ENCODE results near the gene UBLCP1. TPM values are rescaled to one million over a fixed set of nuclear protein-coding genes. Genes with fewer than 3 reads are reported as not detected.

Gene UBLCP1
- total and polyA plus RNA-seq, 2 of the 13 experiments (the other 11 are each of a cell fraction or from before 2014, with no cell fraction given) = 6.5 to 12.6 TPM

- no peak for TF ChIP-seq ZNF3 (CRISPR knock-in tag; IDR thresholded peaks at IDR 0.05)
- TF ChIP-seq ZNF501 (CRISPR knock-in tag; IDR thresholded peaks at IDR 0.05) = peak; percentile 97
- TF ChIP-seq SMAD9 (CRISPR knock-in tag; IDR thresholded peaks at IDR 0.05) = peak; percentile 70; the same call in 1 of the 2 replicates
- no peak for TF ChIP-seq CAMTA2 (CRISPR knock-in tag; IDR thresholded peaks at IDR 0.05; ENCODE audit: borderline replicate concordance)
- no peak for TF ChIP-seq E2F1 (CRISPR knock-in tag; IDR thresholded peaks at IDR 0.05)
- no peak for TF ChIP-seq RARA (CRISPR knock-in tag; IDR thresholded peaks at IDR 0.05)
- TF ChIP-seq AGO1 (IDR thresholded peaks at IDR 0.05; ENCODE audit: low read depth, low read length, poor library complexity, severe bottlenecking) = no peak
- no peak for TF ChIP-seq HNRNPK (IDR thresholded peaks at IDR 0.05; ENCODE audit: low read depth, low read length, poor library complexity, severe bottlenecking)
- TF ChIP-seq EP300 (IDR thresholded peaks at IDR 0.05; ENCODE audit: low read depth in 2 of 2, low read length in 2 of 2) = no peak
- TF ChIP-seq EP300 (CRISPR knock-in tag; IDR thresholded peaks at IDR 0.05; ENCODE audit: borderline replicate concordance) = no peak; the same call in 1 of the 2 replicates
- no peak for TF ChIP-seq SIN3B (IDR thresholded peaks at IDR 0.05; ENCODE audit: low read length)
- TF ChIP-seq ZNF800 (CRISPR knock-in tag; IDR thresholded peaks at IDR 0.05) = no peak
- TF ChIP-seq, protein P1, sequence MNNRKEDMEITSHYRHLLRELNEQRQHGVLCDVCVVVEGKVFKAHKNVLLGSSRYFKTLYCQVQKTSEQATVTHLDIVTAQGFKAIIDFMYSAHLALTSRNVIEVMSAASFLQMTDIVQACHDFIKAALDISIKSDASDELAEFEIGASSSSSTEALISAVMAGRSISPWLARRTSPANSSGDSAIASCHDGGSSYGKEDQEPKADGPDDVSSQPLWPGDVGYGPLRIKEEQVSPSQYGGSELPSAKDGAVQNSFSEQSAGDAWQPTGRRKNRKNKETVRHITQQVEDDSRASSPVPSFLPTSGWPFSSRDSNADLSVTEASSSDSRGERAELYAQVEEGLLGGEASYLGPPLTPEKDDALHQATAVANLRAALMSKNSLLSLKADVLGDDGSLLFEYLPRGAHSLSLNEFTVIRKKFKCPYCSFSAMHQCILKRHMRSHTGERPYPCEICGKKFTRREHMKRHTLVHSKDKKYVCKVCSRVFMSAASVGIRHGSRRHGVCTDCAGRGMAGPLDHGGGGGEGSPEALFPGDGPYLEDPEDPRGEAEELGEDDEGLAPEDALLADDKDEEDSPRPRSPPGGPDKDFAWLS (CRISPR knock-in tag; IDR thresholded peaks at IDR 0.05; ENCODE audit: borderline replicate concordance) = no peak
- TF ChIP-seq, protein P2, sequence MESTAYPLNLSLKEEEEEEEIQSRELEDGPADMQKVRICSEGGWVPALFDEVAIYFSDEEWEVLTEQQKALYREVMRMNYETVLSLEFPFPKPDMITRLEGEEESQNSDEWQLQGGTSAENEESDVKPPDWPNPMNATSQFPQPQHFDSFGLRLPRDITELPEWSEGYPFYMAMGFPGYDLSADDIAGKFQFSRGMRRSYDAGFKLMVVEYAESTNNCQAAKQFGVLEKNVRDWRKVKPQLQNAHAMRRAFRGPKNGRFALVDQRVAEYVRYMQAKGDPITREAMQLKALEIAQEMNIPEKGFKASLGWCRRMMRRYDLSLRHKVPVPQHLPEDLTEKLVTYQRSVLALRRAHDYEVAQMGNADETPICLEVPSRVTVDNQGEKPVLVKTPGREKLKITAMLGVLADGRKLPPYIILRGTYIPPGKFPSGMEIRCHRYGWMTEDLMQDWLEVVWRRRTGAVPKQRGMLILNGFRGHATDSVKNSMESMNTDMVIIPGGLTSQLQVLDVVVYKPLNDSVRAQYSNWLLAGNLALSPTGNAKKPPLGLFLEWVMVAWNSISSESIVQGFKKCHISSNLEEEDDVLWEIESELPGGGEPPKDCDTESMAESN (CRISPR knock-in tag; conservative IDR thresholded peaks at IDR 0.05) = 0 out of 2 replicates have a peak, but pooled peaks have one; percentile 43
- peak; percentile 71 for TF ChIP-seq ZNF547 (CRISPR knock-in tag; IDR thresholded peaks at IDR 0.05)
- TF ChIP-seq ZNF326 (CRISPR knock-in tag; IDR thresholded peaks at IDR 0.05; ENCODE audit: borderline replicate concordance) = no peak
- TF ChIP-seq, protein P3, sequence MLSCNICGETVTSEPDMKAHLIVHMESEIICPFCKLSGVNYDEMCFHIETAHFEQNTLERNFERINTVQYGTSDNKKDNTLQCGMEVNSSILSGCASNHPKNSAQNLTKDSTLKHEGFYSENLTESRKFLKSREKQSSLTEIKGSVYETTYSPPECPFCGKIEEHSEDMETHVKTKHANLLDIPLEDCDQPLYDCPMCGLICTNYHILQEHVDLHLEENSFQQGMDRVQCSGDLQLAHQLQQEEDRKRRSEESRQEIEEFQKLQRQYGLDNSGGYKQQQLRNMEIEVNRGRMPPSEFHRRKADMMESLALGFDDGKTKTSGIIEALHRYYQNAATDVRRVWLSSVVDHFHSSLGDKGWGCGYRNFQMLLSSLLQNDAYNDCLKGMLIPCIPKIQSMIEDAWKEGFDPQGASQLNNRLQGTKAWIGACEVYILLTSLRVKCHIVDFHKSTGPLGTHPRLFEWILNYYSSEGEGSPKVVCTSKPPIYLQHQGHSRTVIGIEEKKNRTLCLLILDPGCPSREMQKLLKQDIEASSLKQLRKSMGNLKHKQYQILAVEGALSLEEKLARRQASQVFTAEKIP (CRISPR knock-in tag; IDR thresholded peaks at IDR 0.05; ENCODE audit: borderline replicate concordance) = no peak
- no peak for TF ChIP-seq NFYB (CRISPR knock-in tag; IDR thresholded peaks at IDR 0.05)
- no peak for TF ChIP-seq ZBTB2 (CRISPR knock-in tag; IDR thresholded peaks at IDR 0.05; ENCODE audit: low read depth)
Observed at GRCh38 chr5:159262859-159263568, at the start of gene UBLCP1 (continued).
